SU-DHL-6 (cell line): ENCODE measurements around the gene CPEB3.

Experiments
- CTCF ChIP-seq: fragments of 200-600 bp; sonication (generic); IDR thresholded peaks from one replicate; pipeline ENCODE4 v1.5.1; 2017; ENCODE audit warnings: antibody characterized with exemption, mild to moderate bottlenecking, low read length, moderate library complexity; ENCODE audit not compliant: insufficient read depth, poor library complexity, severe bottlenecking
- EZH2phosphoT487 ChIP-seq: fragments of 200-600 bp; sonication (generic), shearing (Covaris generic); conservative IDR thresholded peaks from 2 replicates; pipeline ENCODE4 v1.6.1; 2018; ENCODE audit warnings: mild to moderate bottlenecking, antibody characterized with exemption, low read length, moderate library complexity, mixed read lengths

- TF ChIP-seq CTCF: no peak
- TF ChIP-seq EZH2phosphoT487: no peak
These were observed 12.2 kb upstream of the CPEB3 start for GRCh38 chr10:92303096-92303495.
